Trophoblast cell (in vitro differentiated cells and primary cell): ENCODE results near the gene MYO1D.

ENCODE experiments used
- DNase-seq, 2 donors: peaks; one replicate each; pipeline ENCODE4 v3.0.0-alpha.2; 2016
- H2AFZ ChIP-seq: 2 replicates; pipeline ENCODE4 v1.6.1; 2013; ENCODE audit warnings: low read length, moderate library complexity, mild to moderate bottlenecking; ENCODE audit not compliant: insufficient read depth, poor library complexity
- H2AK5ac ChIP-seq: 2 replicates; pipeline ENCODE4 v1.6.1; 2013; ENCODE audit warnings: mild to moderate bottlenecking, low read length
- H2BK120ac ChIP-seq: 2 replicates; pipeline ENCODE4 v1.6.1; 2013; ENCODE audit warnings: low read length, mild to moderate bottlenecking, moderate library complexity; ENCODE audit not compliant: insufficient read depth, poor library complexity
- H2BK12ac ChIP-seq: 2 replicates; pipeline ENCODE4 v1.6.1; 2013; ENCODE audit warnings: mild to moderate bottlenecking, low read length, moderate library complexity
- H2BK5ac ChIP-seq: 2 replicates; pipeline ENCODE4 v1.6.1; 2013; ENCODE audit warnings: low read length, low read depth, moderate library complexity, mild to moderate bottlenecking; ENCODE audit not compliant: poor library complexity
- H3K14ac ChIP-seq: 2 replicates; pipeline ENCODE4 v1.6.1; 2013; ENCODE audit warnings: mild to moderate bottlenecking, low read length
- H3K18ac ChIP-seq: 2 replicates; pipeline ENCODE4 v1.6.1; 2013; ENCODE audit warnings: mild to moderate bottlenecking, low read length
- H3K23ac ChIP-seq: 2 replicates; pipeline ENCODE4 v1.6.1; 2013; ENCODE audit warnings: low read length
- H3K27ac ChIP-seq: 2 replicates; pipeline ENCODE4 v1.5.1; 2013; ENCODE audit warnings: low read depth, mild to moderate bottlenecking, inconsistent platforms, low read length, moderate library complexity
- H3K27me3 ChIP-seq: 2 replicates; pipeline ENCODE4 v1.6.1; 2013; ENCODE audit warnings: inconsistent platforms, mild to moderate bottlenecking, low read length, moderate library complexity; ENCODE audit not compliant: insufficient read depth
- H3K36me3 ChIP-seq, 2 experiments: 1 replicate in 1 of 2; 2 replicates in 1 of 2; pipeline ENCODE4 v1.6.1; 2013; ENCODE audit warnings: low read length in 2 of 2, mild to moderate bottlenecking in 2 of 2, moderate library complexity in 1 of 2; ENCODE audit not compliant: insufficient read depth in 2 of 2, control insufficient read depth in 1 of 2
- H3K4ac ChIP-seq: 2 replicates; pipeline ENCODE4 v1.6.1; 2013; ENCODE audit warnings: low read depth, mild to moderate bottlenecking, low read length, moderate library complexity
- H3K4me1 ChIP-seq, 2 experiments: 1 replicate in 1 of 2; 2 replicates in 1 of 2; pipeline ENCODE4 v1.6.1; 2013; ENCODE audit warnings: low read length in 2 of 2, mild to moderate bottlenecking in 2 of 2, moderate library complexity in 1 of 2; ENCODE audit not compliant: insufficient read depth in 2 of 2, control insufficient read depth in 1 of 2
- H3K4me2 ChIP-seq: 2 replicates; pipeline ENCODE4 v1.6.1; 2013; ENCODE audit warnings: inconsistent platforms, mild to moderate bottlenecking, low read length, moderate library complexity
- H3K4me3 ChIP-seq: 2 replicates; pipeline ENCODE4 v1.5.1; 2013; ENCODE audit warnings: mild to moderate bottlenecking, low read depth, low read length, inconsistent platforms
- H3K79me1 ChIP-seq: one replicate; pipeline ENCODE4 v1.6.1; 2013; ENCODE audit warnings: low read length
- H3K79me2 ChIP-seq: 2 replicates; pipeline ENCODE4 v1.6.1; 2013; ENCODE audit warnings: low read length, mild to moderate bottlenecking; ENCODE audit not compliant: control insufficient read depth, insufficient read depth, poor library complexity
- H3K9ac ChIP-seq: 2 replicates; pipeline ENCODE4 v1.6.1; 2013; ENCODE audit warnings: mild to moderate bottlenecking, low read length
- H3K9me3 ChIP-seq: 2 replicates; pipeline ENCODE4 v1.6.1; 2013; ENCODE audit warnings: low read depth, mild to moderate bottlenecking, control low read depth, inconsistent platforms, low read length; ENCODE audit not compliant: insufficient read depth
- H4K12ac ChIP-seq: 2 replicates; pipeline ENCODE4 v1.6.1; 2013; ENCODE audit warnings: low read depth, mild to moderate bottlenecking, low read length, moderate library complexity
- H4K8ac ChIP-seq: 2 replicates; pipeline ENCODE4 v1.6.1; 2013; ENCODE audit warnings: low read depth, mild to moderate bottlenecking, low read length, moderate library complexity
- H4K91ac ChIP-seq: one replicate; pipeline ENCODE4 v1.6.1; 2013; ENCODE audit warnings: low read depth, mild to moderate bottlenecking, low read length, moderate library complexity
- WGBS: extraction: QIAGEN DNeasy Blood & Tissue Kit; methylation state at CpG from one replicate; pipeline ENCODE4 v1.1.7; 2013; ENCODE audit warnings: missing lambda C conversion rate; ENCODE audit not compliant: insufficient read length, insufficient coverage; ENCODE audit errors: extremely low coverage; 5-methylcytosine and 5-hydroxymethylcytosine counted together

Gene MYO1D

GRCh38 chr17:32786169-32786568 is 90.8 kb downstream of the MYO1D start:
- Histone ChIP-seq H3K4me1 (no peaks in the 10 kb centered on the region), H3K27ac (no peak overlapping the region), H3K9me3 (no peaks in the 10 kb centered on the region), H3K23ac (no peak overlapping the region), H2AFZ (no peak overlapping the region), H2AK5ac (no peak overlapping the region), H4K8ac (no peak overlapping the region), H4K91ac (no peak overlapping the region), H3K14ac (no peak overlapping the region), H3K79me1 (no peaks in the 10 kb centered on the region), H3K18ac (no peak overlapping the region), H3K4ac (no peak overlapping the region), H3K36me3 (no peaks in the 10 kb centered on the region), H3K79me2 (no peaks in the 10 kb centered on the region), H2BK120ac (no peak overlapping the region), H2BK12ac (no peak overlapping the region), H3K4me2 (no peak overlapping the region), H3K27me3 (no peaks in the 10 kb centered on the region), H4K12ac (no peak overlapping the region), H3K9ac (no peak overlapping the region), H3K4me3 (no peak overlapping the region), H2BK5ac (no peak overlapping the region)
- no peak for DNase-seq
- WGBS = no CpG with 5 or more reads among the region's 3 CpGs

- no peak overlapping the region for H2AK5ac ChIP-seq
- H3K23ac ChIP-seq = no peak overlapping the region
- no peak overlapping the region for H2BK5ac ChIP-seq
- no peaks in the 10 kb centered on the region for H3K27me3 ChIP-seq
- no peak overlapping the region for H2BK12ac ChIP-seq
- no peak overlapping the region for H3K14ac ChIP-seq
- H3K27ac ChIP-seq = no peak overlapping the region
- no peak overlapping the region for H4K12ac ChIP-seq
- H3K79me2 ChIP-seq = no peaks in the 10 kb centered on the region
- H3K36me3 ChIP-seq = no peaks in the 10 kb centered on the region
- H3K4me3 ChIP-seq = no peak overlapping the region
- no peaks in the 10 kb centered on the region for H3K79me1 ChIP-seq
- H3K9me3 ChIP-seq = no peaks in the 10 kb centered on the region
- peak overlapping the region; percentile 44 for H3K9ac ChIP-seq
- H3K4me1 ChIP-seq = no peaks in the 10 kb centered on the region
- no CpG with 5 or more reads among the region's 3 CpGs for WGBS
- no peak overlapping the region for H4K8ac ChIP-seq
- H2AFZ ChIP-seq = no peak overlapping the region
- no peak overlapping the region for H3K4me2 ChIP-seq
- no peak overlapping the region for H2BK120ac ChIP-seq
- no peak overlapping the region for H3K18ac ChIP-seq
- DNase-seq = no peak
- H3K4ac ChIP-seq = no peak overlapping the region
- H4K91ac ChIP-seq = no peak overlapping the region
Observed at GRCh38 chr17:32784113-32784512, 92.8 kb downstream of the MYO1D start.

- H3K4me3 ChIP-seq = no peak overlapping the region
- no peak overlapping the region for H2BK5ac ChIP-seq
- H3K36me3 ChIP-seq = no peaks in the 10 kb centered on the region
- H4K12ac ChIP-seq = no peak overlapping the region
- H2BK12ac ChIP-seq = no peak overlapping the region
- no peaks in the 10 kb centered on the region for H3K4me1 ChIP-seq
- no peak overlapping the region for H3K18ac ChIP-seq
- no peaks in the 10 kb centered on the region for H3K27me3 ChIP-seq
- no peak overlapping the region for H4K91ac ChIP-seq
- no peak overlapping the region for H3K23ac ChIP-seq
- no peak overlapping the region for H3K9ac ChIP-seq
- no peak overlapping the region for H2BK120ac ChIP-seq
- no peak overlapping the region for H3K27ac ChIP-seq
- H3K9me3 ChIP-seq = no peaks in the 10 kb centered on the region
- no CpG with 5 or more reads among the region's 3 CpGs for WGBS
- H3K14ac ChIP-seq = no peak overlapping the region
- H3K4me2 ChIP-seq = no peak overlapping the region
- peak in 1 of 2 donors; percentile 86 for DNase-seq
- H3K4ac ChIP-seq = no peak overlapping the region
- H3K79me2 ChIP-seq = no peaks in the 10 kb centered on the region
- H2AK5ac ChIP-seq = no peak overlapping the region
- no peaks in the 10 kb centered on the region for H3K79me1 ChIP-seq
- no peak overlapping the region for H2AFZ ChIP-seq
- no peak overlapping the region for H4K8ac ChIP-seq
Observed at GRCh38 chr17:32783602-32784001, 93.3 kb downstream of the MYO1D start.

- H4K12ac ChIP-seq = no peak overlapping the region
- H3K18ac ChIP-seq = no peak overlapping the region
- no peak overlapping the region for H2AFZ ChIP-seq
- no peak overlapping the region for H4K8ac ChIP-seq
- no peak overlapping the region for H3K14ac ChIP-seq
- no peak for DNase-seq
- H3K79me1 ChIP-seq = no peaks in the 10 kb centered on the region
- no peak overlapping the region for H2BK120ac ChIP-seq
- H3K4me3 ChIP-seq = no peak overlapping the region
- no peak overlapping the region for H3K27ac ChIP-seq
- no peak overlapping the region for H3K9ac ChIP-seq
- H3K23ac ChIP-seq = no peak overlapping the region
- no CpG with 5 or more reads among the region's 6 CpGs for WGBS
- no peak overlapping the region for H2BK5ac ChIP-seq
- no peaks in the 10 kb centered on the region for H3K79me2 ChIP-seq
- H4K91ac ChIP-seq = no peak overlapping the region
- H3K4me2 ChIP-seq = no peak overlapping the region
- H2BK12ac ChIP-seq = no peak overlapping the region
- H3K27me3 ChIP-seq = no peaks in the 10 kb centered on the region
- no peaks in the 10 kb centered on the region for H3K4me1 ChIP-seq
- H3K9me3 ChIP-seq = no peaks in the 10 kb centered on the region
- no peaks in the 10 kb centered on the region for H3K36me3 ChIP-seq
- H3K4ac ChIP-seq = no peak overlapping the region
- H2AK5ac ChIP-seq = no peak overlapping the region
Observed at GRCh38 chr17:32780721-32781120, 96.2 kb downstream of the MYO1D start.
